ENCODE results near the gene SPG7. TPM values are rescaled to one million over a fixed set of nuclear protein-coding genes. Genes with fewer than 3 reads are reported as not detected.

Gene SPG7
- total RNA-seq, 1 donor from 2014 or later: 95.0 TPM

- Histone ChIP-seq H3K27me3 (no peaks in the 10 kb centered on the region), H3K27ac (peak overlapping the region; percentile 60), H3K4me1 (peaks cover 14% of the 10 kb centered on the region), H3K36me3 (no peaks in the 10 kb centered on the region), H3K4me3 (no peak overlapping the region), H3K9me3 (no peaks in the 10 kb centered on the region)
- TF ChIP-seq, protein P1, sequence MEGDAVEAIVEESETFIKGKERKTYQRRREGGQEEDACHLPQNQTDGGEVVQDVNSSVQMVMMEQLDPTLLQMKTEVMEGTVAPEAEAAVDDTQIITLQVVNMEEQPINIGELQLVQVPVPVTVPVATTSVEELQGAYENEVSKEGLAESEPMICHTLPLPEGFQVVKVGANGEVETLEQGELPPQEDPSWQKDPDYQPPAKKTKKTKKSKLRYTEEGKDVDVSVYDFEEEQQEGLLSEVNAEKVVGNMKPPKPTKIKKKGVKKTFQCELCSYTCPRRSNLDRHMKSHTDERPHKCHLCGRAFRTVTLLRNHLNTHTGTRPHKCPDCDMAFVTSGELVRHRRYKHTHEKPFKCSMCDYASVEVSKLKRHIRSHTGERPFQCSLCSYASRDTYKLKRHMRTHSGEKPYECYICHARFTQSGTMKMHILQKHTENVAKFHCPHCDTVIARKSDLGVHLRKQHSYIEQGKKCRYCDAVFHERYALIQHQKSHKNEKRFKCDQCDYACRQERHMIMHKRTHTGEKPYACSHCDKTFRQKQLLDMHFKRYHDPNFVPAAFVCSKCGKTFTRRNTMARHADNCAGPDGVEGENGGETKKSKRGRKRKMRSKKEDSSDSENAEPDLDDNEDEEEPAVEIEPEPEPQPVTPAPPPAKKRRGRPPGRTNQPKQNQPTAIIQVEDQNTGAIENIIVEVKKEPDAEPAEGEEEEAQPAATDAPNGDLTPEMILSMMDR (IDR thresholded peaks at IDR 0.05): no peak
- intact Hi-C loops (cut with DNase I): no loop called here
- no peak for DNase-seq
- ATAC-seq: no peak
These were observed 74.5 kb downstream of the SPG7 start for GRCh38 chr16:89582614-89583196.

- peaks cover 14% of the 10 kb centered on the region for H3K4me1 ChIP-seq
- no peak overlapping the region for H3K27ac ChIP-seq
- ATAC-seq (no peak), DNase-seq (no peak)
- TF ChIP-seq, protein P1 (IDR thresholded peaks at IDR 0.05): no peak
- H3K9me3 ChIP-seq: no peaks in the 10 kb centered on the region
- no peak overlapping the region for H3K4me3 ChIP-seq
- H3K27me3 ChIP-seq: no peaks in the 10 kb centered on the region
- intact Hi-C loops (cut with DNase I): no loop called here
- H3K36me3 ChIP-seq: no peaks in the 10 kb centered on the region
These were observed 75.1 kb downstream of the SPG7 start for GRCh38 chr16:89583197-89583894.

GRCh38 chr16:89583895-89584644, 75.9 kb downstream of the SPG7 start:
- Histone ChIP-seq H3K9me3 (no peaks in the 10 kb centered on the region), H3K27me3 (no peaks in the 10 kb centered on the region), H3K36me3 (no peaks in the 10 kb centered on the region), H3K27ac (no peak overlapping the region), H3K4me3 (no peak overlapping the region), H3K4me1 (peaks cover 14% of the 10 kb centered on the region)
- intact Hi-C loops (cut with DNase I): no loop called here
- DNase-seq: no peak
- no peak for ATAC-seq
- TF ChIP-seq, protein P1 (IDR thresholded peaks at IDR 0.05): no peak

- Histone ChIP-seq H3K4me1 (peaks cover 14% of the 10 kb centered on the region), H3K36me3 (no peaks in the 10 kb centered on the region), H3K4me3 (no peak overlapping the region), H3K9me3 (no peaks in the 10 kb centered on the region), H3K27me3 (no peaks in the 10 kb centered on the region), H3K27ac (no peak overlapping the region)
- ATAC-seq (no peak), DNase-seq (no peak)
- intact Hi-C loops (cut with DNase I): no loop called here
- TF ChIP-seq, protein P1 (IDR thresholded peaks at IDR 0.05): no peak
These were observed 76.8 kb downstream of the SPG7 start for GRCh38 chr16:89584768-89585549.

GRCh38 chr16:89586218-89586617, 78.0 kb downstream of the SPG7 start:
- Histone ChIP-seq H3K27me3 (no peaks in the 10 kb centered on the region), H3K4me3 (no peak overlapping the region), H3K4me1 (peaks cover 14% of the 10 kb centered on the region), H3K36me3 (no peaks in the 10 kb centered on the region), H3K9me3 (no peaks in the 10 kb centered on the region), H3K27ac (no peak overlapping the region)
- DNase-seq: no peak
- TF ChIP-seq, protein P1 (IDR thresholded peaks at IDR 0.05): no peak
- ATAC-seq: no peak
- intact Hi-C loops (cut with DNase I): no loop called here
